ENCODE data around the gene MYO18A.

- TF ChIP-seq POLR2AphosphoS5 (IDR thresholded peaks at IDR 0.05) (no peak), CTCF (IDR thresholded peaks at IDR 0.05) (no peak), POLR2A (IDR thresholded peaks at IDR 0.05) (no peak)
Observed at GRCh38 chr17:29212094-29212631, 32.0 kb upstream of the MYO18A start.

All from breast epithelium (tissue), 3 donors.